CD4-positive, alpha-beta T cell treated with Interleukin-15 for 4 hours (primary cell): ENCODE results near the gene DNAI4.
"Not testable (repeated sequence)": the region's sequence is repeated elsewhere in the genome, so short reads cannot be mapped to it uniquely, and the experiment has no call there.

ENCODE experiments used
- DNase-seq: peaks from one replicate; pipeline ENCODE4 v3.0.0-alpha.2; 2020; ENCODE audit warnings: low spot score

Gene DNAI4, protein sequence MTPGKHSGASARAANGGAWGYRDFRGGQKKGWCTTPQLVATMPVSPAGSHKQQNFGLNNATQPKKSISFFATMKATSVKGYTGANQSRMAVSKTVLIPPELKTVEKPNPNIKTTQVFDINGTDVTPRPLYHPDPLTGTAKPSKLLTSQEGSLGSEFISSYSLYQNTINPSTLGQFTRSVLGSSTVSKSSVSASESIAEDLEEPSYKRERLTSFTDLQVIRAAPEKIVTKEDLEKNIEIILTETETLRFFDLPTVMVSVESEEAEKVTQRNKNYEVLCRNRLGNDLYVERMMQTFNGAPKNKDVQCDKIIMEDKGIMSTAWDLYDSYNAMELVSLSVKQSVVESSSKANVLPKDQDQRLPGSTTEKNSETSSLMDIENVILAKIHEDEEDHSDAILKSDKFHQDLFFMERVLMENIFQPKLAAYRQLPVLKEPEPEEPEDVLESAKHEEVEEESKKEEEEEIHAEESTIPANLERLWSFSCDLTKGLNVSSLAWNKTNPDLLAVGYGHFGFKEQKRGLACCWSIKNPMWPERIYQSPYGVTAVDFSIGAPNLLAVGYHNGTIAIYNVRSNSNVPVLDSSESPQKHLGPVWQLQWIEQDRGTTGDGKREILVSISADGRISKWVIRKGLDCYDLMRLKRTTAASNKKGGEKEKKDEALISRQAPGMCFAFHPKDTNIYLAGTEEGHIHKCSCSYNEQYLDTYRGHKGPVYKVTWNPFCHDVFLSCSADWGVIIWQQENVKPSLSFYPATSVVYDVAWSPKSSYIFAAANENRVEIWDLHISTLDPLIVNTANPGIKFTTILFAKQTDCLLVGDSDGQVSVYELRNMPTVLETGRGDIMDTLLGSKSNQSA

GRCh38 chr1:66924756-66925557, at the start of gene DNAI4, which contains the start of gene MIER1:
TSS of gene DNAI4 (minus strand) at chr1:66924856. CDS start at chr1:66924831, 25 bp downstream.
TSS of gene MIER1 (plus strand) at chr1:66924990. CDS start at chr1:66925029, 39 bp downstream.
- DNase-seq, result peak; percentile 97

- no peak for DNase-seq
These were observed 43.9 kb upstream of the DNAI4 start for GRCh38 chr1:66968574-66968973.

DNA sequence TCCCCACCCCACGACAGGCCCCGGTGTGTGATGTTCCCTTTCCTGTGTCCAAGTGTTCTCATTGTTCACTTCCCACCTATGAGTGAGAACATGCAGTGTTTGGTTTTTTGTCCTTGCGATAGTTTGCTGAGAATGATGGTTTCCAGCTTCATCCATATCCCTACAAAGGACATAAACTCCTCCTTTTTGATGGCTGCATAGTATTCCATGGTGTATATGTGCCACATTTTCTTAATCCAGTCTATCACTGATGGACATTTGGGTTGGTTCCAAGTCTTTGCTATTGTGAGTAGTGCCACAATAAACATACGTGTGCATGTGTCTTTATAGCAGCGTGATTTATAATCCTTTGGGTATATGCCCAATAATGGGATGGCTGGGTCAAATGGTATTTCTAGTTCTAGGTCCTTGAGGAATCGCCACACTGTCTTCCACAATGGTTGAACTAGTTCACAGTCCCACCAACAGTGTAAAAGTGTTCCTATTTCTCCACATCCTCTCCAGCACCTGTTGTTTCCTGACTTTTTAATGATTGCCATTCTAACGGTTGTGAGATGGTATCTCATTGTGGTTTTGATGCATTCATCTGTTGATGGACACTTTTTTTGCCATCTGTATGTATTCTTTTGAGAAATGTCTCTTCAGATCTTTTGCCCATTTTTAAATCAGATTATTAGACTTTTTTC, 41.7 kb upstream of the DNAI4 start:
- not testable (repeated sequence) for DNase-seq

GRCh38 chr1:66957938-66958337, 33.3 kb upstream of the DNAI4 start:
- DNase-seq, result no peak

DNA sequence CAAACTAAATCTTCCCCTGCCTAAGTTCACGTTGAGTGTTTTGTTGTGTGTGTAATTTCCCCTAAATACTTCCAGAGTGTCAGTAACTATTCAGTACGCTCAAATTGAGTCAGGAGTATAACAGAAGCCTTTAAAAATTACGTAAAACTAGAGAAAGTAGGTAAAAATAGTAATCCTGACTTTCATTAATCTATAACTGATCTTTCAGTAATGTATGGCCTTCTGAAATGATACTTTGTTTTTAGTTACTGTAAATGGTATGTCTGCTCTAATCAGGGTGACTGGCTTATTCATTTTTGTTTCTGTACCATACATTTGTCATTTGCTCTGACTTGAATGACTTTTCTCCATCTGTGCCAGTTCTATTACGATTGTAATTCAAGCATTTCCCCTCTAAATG, 29.6 kb upstream of the DNAI4 start:
- DNase-seq, result no peak

GRCh38 chr1:66951513-66951912, 26.9 kb upstream of the DNAI4 start:
- DNase-seq, result no peak

- no peak for DNase-seq
These were observed 22.6 kb upstream of the DNAI4 start for GRCh38 chr1:66947267-66947666.

- DNase-seq, result no peak
These were observed 20.7 kb upstream of the DNAI4 start for GRCh38 chr1:66945316-66945715.

DNA sequence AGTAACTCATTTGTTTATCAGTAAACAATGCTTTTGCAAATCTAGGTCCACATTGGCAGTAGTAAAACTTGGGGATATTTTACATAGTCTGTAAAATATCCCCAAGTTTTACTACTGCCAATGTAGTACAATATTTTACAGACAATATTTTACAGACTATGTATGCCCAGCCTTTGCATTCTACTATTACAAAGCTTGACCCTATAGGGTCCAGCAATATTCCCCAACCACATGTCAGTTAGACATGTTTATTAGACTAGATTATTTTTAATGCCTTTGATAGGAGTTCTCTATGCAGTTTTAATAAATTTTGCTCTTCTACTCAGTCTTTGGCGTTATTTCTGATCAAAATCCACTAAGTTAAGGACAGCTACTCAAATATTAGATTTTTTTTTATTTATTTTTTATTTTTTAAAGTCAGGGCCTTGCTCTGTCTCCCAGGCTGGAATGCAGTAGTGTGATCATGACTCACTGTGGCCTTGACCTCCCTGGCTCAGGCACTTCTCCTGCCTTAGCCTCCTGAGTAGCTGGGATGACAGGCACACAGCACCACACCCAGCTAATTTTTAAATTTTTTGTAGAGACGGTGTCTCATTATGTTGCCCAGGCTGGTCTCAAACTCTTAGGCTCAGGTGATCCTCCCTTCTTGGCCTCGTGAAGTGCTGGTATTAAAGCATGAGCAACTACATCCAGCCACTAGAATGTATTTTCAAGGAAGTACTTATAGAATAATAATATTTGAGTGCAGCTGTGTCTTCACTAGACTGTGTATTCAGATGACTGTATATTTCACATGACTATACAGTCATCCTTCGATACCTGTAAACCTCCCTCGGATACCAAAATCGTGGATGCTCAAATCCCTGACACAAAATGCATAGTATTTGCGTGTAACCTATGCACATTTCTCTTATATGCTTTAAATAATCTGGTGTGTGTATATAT, 19.9 kb upstream of the DNAI4 start:
- no peak for DNase-seq

GRCh38 chr1:66943361-66943969, 18.8 kb upstream of the DNAI4 start:
- DNase-seq, result no peak

GRCh38 chr1:66940981-66941380, 16.3 kb upstream of the DNAI4 start:
- DNase-seq, result no peak

DNA sequence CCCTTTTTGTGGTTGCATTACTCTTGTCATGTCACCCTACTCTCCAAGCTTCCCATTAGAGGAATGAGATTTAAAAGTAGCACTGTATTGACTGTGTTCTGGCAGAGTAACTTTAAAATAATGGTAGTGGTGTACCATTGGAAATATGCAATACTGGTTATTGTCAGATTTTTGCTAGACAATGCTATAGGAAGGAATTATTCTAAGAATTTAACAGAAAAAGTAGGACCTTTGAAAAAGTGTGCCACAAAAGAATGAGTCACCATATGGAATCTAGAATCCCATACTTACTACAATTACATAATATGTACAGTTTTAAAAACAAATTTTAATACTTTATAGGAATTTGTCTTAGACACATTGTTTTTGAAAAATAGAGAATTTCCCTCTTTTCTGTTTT, 14.0 kb upstream of the DNAI4 start:
- no peak for DNase-seq

DNA sequence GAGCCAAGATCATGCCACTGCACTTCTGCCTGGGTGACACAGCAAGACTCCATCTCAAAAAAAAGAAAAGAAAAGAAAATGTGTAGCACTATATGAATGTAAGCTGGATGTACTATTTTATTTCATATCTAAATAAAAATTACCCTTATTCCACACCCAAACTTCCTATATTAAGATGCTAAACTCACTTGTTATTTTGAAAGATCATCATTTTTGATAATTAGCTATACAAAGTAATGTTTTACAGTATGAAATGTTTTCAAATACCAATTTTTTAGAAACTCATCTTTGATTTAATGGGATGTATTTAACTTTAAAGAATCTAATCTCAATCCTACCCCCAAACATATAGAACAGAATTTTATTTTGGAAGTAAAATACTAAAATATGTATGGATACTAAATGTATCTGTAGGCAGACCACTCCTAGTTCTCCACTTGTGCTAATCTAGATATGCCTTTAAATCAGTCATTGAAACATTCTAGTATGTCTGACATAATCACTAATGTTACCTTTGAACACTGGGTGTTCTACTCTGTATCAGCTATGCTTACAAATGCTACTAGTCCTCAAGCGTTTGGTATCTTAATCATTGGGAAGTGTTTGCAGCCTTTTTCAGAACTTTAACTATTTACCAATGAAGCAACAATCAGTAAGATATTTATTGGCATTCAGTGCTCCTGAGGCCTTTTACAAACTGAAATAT, 13.0 kb upstream of the DNAI4 start:
- DNase-seq, result no peak

GRCh38 chr1:66933887-66934700, 9.4 kb upstream of the DNAI4 start:
- no peak for DNase-seq

DNA sequence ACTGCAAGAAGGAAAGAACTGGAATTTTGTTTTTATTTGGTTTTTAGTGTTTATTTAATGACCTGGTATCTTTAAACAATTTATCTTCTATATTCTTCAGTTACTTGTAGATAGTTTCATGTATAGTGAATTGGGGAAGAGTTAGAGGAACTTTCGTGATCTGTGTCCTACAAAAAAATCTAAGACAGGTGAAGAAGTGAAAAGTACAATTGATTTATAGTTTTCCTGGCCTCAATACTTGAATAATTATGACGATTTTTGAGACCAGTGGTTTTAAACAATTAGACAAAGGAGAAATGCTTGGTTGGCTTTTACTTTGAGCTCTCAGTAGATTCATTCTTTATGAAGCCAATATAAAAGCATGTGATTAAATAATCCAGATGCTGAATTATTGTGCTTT, 7.6 kb upstream of the DNAI4 start:
- DNase-seq, result no peak

DNA sequence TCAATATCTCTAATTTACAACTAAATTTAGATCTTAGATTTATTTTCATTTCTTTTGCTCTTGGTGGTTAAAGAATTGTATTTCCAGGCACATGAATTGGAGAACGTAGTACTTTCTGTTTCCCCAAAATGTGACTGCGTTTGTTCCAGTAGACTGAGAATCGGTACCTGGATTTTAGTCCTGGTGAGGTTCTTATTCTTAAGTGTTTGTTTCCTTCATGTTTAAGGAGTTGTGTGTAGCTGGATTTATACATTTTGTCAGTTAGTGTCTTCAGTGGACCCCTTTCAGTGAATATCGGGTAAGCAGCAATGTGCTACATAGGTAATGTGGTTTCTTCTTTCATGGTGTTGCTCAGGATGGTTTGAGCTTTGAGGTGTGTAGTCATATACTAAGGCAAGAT, 6.9 kb upstream of the DNAI4 start:
- peak; percentile 22 for DNase-seq

- DNase-seq, result no peak
These were observed 6.1 kb upstream of the DNAI4 start for GRCh38 chr1:66930823-66931174.

DNA sequence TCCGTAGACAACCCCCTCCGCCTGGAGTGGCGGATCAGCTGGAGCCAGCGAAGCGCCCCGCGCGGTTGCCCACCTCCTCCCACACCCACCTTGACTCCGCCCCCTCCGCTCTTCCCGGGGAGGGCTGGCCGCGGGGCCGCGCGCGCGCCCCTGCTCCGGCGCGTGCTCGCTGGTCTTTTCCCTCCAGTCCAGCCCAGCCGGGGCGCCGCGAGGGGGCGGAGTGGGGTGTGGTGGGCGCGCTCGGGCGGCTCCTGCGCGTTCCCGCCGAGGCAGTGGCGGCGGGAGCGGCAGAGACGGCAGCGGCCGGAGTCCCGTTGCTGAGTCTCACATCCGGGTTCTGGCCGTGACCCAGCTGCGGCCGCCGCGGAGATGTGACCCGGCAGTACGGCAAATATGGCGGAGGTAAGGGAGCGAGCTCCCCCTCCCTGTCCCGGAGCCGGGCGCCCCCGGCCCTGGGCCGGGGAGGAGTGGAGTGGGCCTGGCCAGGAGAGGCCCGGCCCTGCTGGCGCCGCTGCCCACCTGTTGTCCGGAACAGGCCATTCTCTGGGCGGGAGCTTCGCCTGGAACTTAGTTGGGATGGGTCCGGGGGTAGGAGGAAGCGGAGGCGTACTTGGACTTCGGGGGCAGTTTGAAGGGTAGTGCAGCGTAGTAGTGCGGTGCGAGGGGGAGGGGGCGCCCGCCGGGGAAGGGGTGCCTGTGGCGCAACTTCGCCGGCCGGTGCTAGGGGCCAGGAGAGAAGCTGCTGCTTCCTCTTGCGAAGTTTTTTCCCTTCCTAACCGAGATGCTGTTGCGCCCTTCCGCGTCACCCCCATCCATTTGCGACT, 5.6 kb upstream of the DNAI4 start:
- DNase-seq, result peak; percentile 93
